Fibroblast of lung (primary cell): ENCODE data around the gene TSHR. TPM values are rescaled to one million over a fixed set of nuclear protein-coding genes. Genes with fewer than 3 reads are reported as not detected.

ENCODE experiments used
- DNase-seq, 2 donors: peaks; one replicate each; pipeline versions ENCODE4 v3.0.0 to v3.0.0-alpha.2; 2010; ENCODE audit warnings: low read depth in 2 of 2
- H2AFZ ChIP-seq: 2 replicates; pipeline ENCODE4 v1.5.1; 2012; ENCODE audit warnings: low read length, control low read depth, inconsistent platforms
- H3K27ac ChIP-seq: 2 replicates; pipeline ENCODE4 v1.5.1; 2011; ENCODE audit warnings: low read length, control low read depth; ENCODE audit not compliant: insufficient read depth
- H3K27me3 ChIP-seq: 2 replicates; pipeline ENCODE4 v1.5.1; 2011; ENCODE audit warnings: mild to moderate bottlenecking, low read length; ENCODE audit not compliant: control insufficient read depth, insufficient read depth
- H3K36me3 ChIP-seq: 2 replicates; pipeline ENCODE4 v1.5.1; 2011; ENCODE audit warnings: low read length; ENCODE audit not compliant: control insufficient read depth, insufficient read depth
- H3K4me1 ChIP-seq: 2 replicates; pipeline ENCODE4 v1.5.1; 2011; ENCODE audit warnings: low read length; ENCODE audit not compliant: control insufficient read depth, insufficient read depth; ENCODE audit errors: extremely low read depth
- H3K4me2 ChIP-seq: 2 replicates; pipeline ENCODE4 v1.5.1; 2011; ENCODE audit warnings: low read length, control low read depth; ENCODE audit not compliant: insufficient read depth; ENCODE audit errors: extremely low read depth
- H3K4me3 ChIP-seq, 4 experiments: fragments of 200-600 bp in 1 of 4; sonication (generic) in 1 of 4; replicated peaks in 1 of 4; 2 replicates each; pipeline ENCODE4 v1.5.1; 2011 to 2016; ENCODE audit warnings: low read length in 4 of 4, low read depth in 3 of 4, mild to moderate bottlenecking in 3 of 4, control low read depth in 2 of 4, inconsistent platforms in 1 of 4, mixed read lengths in 1 of 4; ENCODE audit not compliant: insufficient read depth in 1 of 4; ENCODE audit errors: control extremely low read depth in 1 of 4
- H3K79me2 ChIP-seq: 2 replicates; pipeline ENCODE4 v1.5.1; 2012; ENCODE audit warnings: mild to moderate bottlenecking, low read length, inconsistent platforms; ENCODE audit not compliant: control insufficient read depth, insufficient read depth
- H3K9ac ChIP-seq: 2 replicates; pipeline ENCODE4 v1.5.1; 2011; ENCODE audit warnings: mild to moderate bottlenecking, low read length, control low read depth; ENCODE audit not compliant: insufficient read depth
- H3K9me3 ChIP-seq: 2 replicates; pipeline ENCODE4 v1.5.1; 2012; ENCODE audit warnings: low read depth, low read length; ENCODE audit not compliant: control insufficient read depth, insufficient read depth
- H4K20me1 ChIP-seq: 2 replicates; pipeline ENCODE4 v1.5.1; 2011; ENCODE audit warnings: low read length; ENCODE audit not compliant: control insufficient read depth, insufficient read depth; ENCODE audit errors: extremely low read depth
- EZH2 ChIP-seq: IDR thresholded peaks from 2 replicates; pipeline ENCODE4 v1.5.1; 2012; ENCODE audit warnings: low read length, control low read depth, mild to moderate bottlenecking; ENCODE audit errors: missing control alignments
- polyA plus RNA-seq, 2 donors: library from polyadenylated mRNA; depleted of rRNA in 1 of 2; stranded (reverse) in 1 of 2; unstranded in 1 of 2; fragments of >200 nt; gene quantifications; 2 replicates each; pipeline ENCODE4 v1.2.1, GENCODE V29; 2011 to 2012; ENCODE audit warnings: missing spikeins in 1 of 2
- total RNA-seq: library from RNA; depleted of rRNA; stranded (reverse); fragments of >200 nt; gene quantifications from 2 replicates; pipeline ENCODE4 v1.2.1, GENCODE V29; 2014
- TF ChIP-seq, protein P1 (sequence below), 2 donors: IDR thresholded peaks in 1 of 2; conservative IDR thresholded peaks in 1 of 2; 1 replicate in 1 of 2; 2 replicates in 1 of 2; pipeline ENCODE4 v1.5.1; 2011 to 2012; ENCODE audit warnings: low read length in 2 of 2, control low read depth in 1 of 2, inconsistent platforms in 1 of 2, low read depth in 1 of 2, mild to moderate bottlenecking in 1 of 2

TSHR gene
- total and polyA plus RNA-seq, 2 donors (not counting 1 experiment from before 2014, with no cell fraction given): not detected

DNA sequence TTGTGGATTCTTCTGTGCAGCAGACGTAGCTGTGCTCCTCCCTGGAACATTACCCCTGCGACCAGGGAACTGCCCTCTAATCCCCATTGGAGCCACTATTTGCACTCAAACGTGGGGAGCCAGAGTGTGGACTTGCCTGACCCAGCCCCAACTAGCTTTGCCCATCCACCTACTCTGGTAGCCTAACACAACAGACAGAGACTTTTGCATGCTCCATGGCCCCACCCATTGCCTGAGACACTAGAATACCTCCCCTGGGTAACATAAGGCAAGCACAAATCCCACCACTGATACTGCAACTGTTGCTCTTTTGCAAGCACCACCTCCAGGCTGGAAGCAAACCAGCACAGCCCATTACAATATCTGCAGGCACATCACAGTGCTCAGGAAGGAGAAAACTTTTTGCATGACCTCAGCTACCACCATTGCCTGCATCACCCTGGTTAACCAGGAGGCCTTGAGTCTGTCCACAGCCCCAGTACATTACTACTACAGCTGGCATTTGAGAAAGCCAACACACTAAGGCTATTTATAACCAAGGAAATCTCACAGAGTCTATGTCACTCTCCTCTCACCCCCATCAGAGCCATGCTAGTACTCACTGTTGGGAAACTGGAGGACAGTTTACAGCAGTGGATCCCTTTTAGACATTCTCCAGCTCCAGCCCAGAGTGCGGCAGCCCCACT lies 28.9 kb upstream of the TSHR start:
- H3K79me2 ChIP-seq: peaks cover 6% of the 10 kb centered on the region
- no peaks in the 10 kb centered on the region for H3K9me3 ChIP-seq
- H3K27ac ChIP-seq: no peak overlapping the region
- no peak overlapping the region for H3K9ac ChIP-seq
- H3K27me3 ChIP-seq: no peaks in the 10 kb centered on the region
- peaks cover 7% of the 10 kb centered on the region for H3K4me1 ChIP-seq
- H3K36me3 ChIP-seq: no peaks in the 10 kb centered on the region
- H2AFZ ChIP-seq: no peak overlapping the region
- H3K4me2 ChIP-seq: no peak overlapping the region
- no peak overlapping the region for H3K4me3 ChIP-seq
- no peak for TF ChIP-seq EZH2
- TF ChIP-seq, protein P1, sequence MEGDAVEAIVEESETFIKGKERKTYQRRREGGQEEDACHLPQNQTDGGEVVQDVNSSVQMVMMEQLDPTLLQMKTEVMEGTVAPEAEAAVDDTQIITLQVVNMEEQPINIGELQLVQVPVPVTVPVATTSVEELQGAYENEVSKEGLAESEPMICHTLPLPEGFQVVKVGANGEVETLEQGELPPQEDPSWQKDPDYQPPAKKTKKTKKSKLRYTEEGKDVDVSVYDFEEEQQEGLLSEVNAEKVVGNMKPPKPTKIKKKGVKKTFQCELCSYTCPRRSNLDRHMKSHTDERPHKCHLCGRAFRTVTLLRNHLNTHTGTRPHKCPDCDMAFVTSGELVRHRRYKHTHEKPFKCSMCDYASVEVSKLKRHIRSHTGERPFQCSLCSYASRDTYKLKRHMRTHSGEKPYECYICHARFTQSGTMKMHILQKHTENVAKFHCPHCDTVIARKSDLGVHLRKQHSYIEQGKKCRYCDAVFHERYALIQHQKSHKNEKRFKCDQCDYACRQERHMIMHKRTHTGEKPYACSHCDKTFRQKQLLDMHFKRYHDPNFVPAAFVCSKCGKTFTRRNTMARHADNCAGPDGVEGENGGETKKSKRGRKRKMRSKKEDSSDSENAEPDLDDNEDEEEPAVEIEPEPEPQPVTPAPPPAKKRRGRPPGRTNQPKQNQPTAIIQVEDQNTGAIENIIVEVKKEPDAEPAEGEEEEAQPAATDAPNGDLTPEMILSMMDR (conservative IDR thresholded peaks at IDR 0.05 in 1 of 2, IDR thresholded peaks at IDR 0.05 in 1 of 2; ENCODE audit: low read depth in 1 of 2, low read length in 2 of 2): no peak
- peak; percentile 8 to 66 for DNase-seq
- no peaks in the 10 kb centered on the region for H4K20me1 ChIP-seq

DNA sequence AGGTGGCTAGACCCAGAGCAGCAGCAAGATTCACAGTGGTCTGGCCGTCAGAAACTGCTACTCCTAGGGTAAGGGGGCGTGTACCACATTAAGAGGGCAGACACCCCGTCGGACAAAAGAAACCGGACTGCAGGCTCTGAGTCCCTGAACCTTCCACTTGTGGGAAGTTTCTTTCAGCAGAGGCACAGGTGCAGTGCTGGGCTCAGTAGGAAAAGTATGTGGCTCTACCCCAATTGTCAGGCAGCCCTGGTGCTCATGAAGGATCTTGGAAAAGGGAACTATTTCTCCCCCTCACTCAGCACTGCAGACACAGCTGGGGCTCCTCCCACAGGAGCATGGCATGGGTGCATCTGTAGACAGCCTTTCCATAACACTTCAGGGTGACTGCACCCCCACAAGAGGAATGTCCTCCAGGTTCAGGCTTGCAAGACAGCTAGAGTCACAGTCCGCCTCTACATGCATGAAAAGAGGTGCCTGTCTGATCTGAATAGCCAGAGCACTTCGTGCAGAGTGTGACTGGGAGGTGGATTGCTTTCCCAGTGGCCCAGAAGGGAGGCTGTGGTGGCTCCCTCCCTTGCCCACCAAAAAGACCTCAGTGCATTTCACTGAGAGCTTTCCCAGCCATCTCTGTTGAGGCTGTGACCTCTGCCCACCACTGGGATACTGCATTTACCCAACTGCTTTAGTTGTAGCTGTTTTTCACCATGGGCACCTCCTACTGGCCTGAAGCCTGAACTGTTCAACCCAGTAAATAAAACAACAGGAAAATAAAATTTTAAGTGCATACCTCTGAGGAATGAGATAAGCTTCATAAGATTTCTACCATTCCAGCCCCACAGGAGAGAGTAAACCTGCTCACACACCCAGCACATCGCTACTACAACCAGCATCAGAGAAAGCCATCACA lies 28.1 kb upstream of the TSHR start:
- H3K36me3 ChIP-seq: no peaks in the 10 kb centered on the region
- no peak for TF ChIP-seq EZH2
- TF ChIP-seq, protein P1 (conservative IDR thresholded peaks at IDR 0.05 in 1 of 2, IDR thresholded peaks at IDR 0.05 in 1 of 2; ENCODE audit: low read depth in 1 of 2, low read length in 2 of 2): peak in 1 of 2 donors; percentile 7
- no peak for DNase-seq
- no peak overlapping the region for H3K4me2 ChIP-seq
- H2AFZ ChIP-seq: no peak overlapping the region
- peaks cover 7% of the 10 kb centered on the region for H3K4me1 ChIP-seq
- H3K9ac ChIP-seq: no peak overlapping the region
- no peak overlapping the region for H3K27ac ChIP-seq
- no peaks in the 10 kb centered on the region for H4K20me1 ChIP-seq
- peaks cover 6% of the 10 kb centered on the region for H3K79me2 ChIP-seq
- H3K9me3 ChIP-seq: no peaks in the 10 kb centered on the region
- no peaks in the 10 kb centered on the region for H3K27me3 ChIP-seq
- no peak overlapping the region for H3K4me3 ChIP-seq

DNA sequence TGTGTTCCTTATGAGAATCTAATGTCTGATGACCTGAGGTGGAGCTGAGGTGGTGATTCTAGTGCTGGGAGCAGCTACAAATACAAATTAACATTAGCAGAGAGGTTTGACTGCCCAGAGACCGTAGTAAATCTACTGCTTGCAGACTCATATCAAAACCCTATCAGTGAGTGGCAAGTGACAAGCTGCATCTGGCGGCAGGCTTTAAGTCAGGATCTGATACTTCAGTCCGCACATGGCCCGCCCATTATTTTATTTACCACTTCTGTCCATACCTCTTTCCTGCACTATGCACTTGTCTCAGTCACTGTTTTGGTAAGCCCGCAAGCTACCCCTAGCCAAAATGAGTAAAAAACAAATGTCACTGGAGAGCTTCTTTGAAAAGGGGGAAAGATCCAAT lies 25.3 kb upstream of the TSHR start:
- TF ChIP-seq, protein P1 (conservative IDR thresholded peaks at IDR 0.05 in 1 of 2, IDR thresholded peaks at IDR 0.05 in 1 of 2; ENCODE audit: low read depth in 1 of 2, low read length in 2 of 2): no peak
- no peak for TF ChIP-seq EZH2
- H3K9me3 ChIP-seq: no peaks in the 10 kb centered on the region
- no peak overlapping the region for H3K4me3 ChIP-seq

More for the DNA sequence above, 25.3 kb upstream of the TSHR start:
- H3K4me2 ChIP-seq: no peak overlapping the region
- no peak overlapping the region for H3K27ac ChIP-seq
- no peak for DNase-seq
- H3K4me1 ChIP-seq: peaks cover 7% of the 10 kb centered on the region
- no peaks in the 10 kb centered on the region for H3K36me3 ChIP-seq
- no peaks in the 10 kb centered on the region for H4K20me1 ChIP-seq
- no peak overlapping the region for H3K9ac ChIP-seq
- peaks cover 7% of the 10 kb centered on the region for H3K79me2 ChIP-seq
- no peaks in the 10 kb centered on the region for H3K27me3 ChIP-seq
- H2AFZ ChIP-seq: no peak overlapping the region
